Smooth muscle cell (in vitro differentiated cells): ENCODE measurements around the gene AGTRAP. TPM values are rescaled to one million over a fixed set of nuclear protein-coding genes. Genes with fewer than 3 reads are reported as not detected.

Source experiments
- DNase-seq: peaks from one replicate; lab custom pipeline; 2025; ENCODE audit not compliant: unreplicated experiment; lab: John Stamatoyannopoulos, UW
- H2AFZ ChIP-seq: fragments of 200-600 bp; sonication (generic); 2 replicates; pipeline ENCODE4 v1.6.0; 2016; ENCODE audit warnings: antibody characterized with exemption, low read depth, mild to moderate bottlenecking
- H3F3A ChIP-seq: fragments of 200-600 bp; sonication (generic); 2 replicates; pipeline ENCODE4 v1.6.0; 2017; ENCODE audit warnings: antibody characterized with exemption, low read depth
- H3K27ac ChIP-seq: fragments of 200-600 bp; sonication (generic); 2 replicates; pipeline ENCODE4 v1.5.1; 2016; ENCODE audit warnings: low read depth, mild to moderate bottlenecking
- H3K27me3 ChIP-seq: fragments of 200-600 bp; sonication (generic); 2 replicates; pipeline ENCODE4 v1.6.1; 2016; ENCODE audit warnings: low read depth, mild to moderate bottlenecking
- H3K36me3 ChIP-seq: fragments of 200-600 bp; sonication (generic); 2 replicates; pipeline ENCODE4 v1.5.1; 2016; ENCODE audit warnings: low read depth
- H3K4me1 ChIP-seq: fragments of 200-600 bp; sonication (generic); 2 replicates; pipeline ENCODE4 v1.5.1; 2016; ENCODE audit warnings: low read depth
- H3K4me2 ChIP-seq: fragments of 200-600 bp; sonication (generic); 2 replicates; pipeline ENCODE4 v1.6.0; 2016; ENCODE audit warnings: mild to moderate bottlenecking
- H3K4me3 ChIP-seq: fragments of 200-600 bp; sonication (generic); 2 replicates; pipeline ENCODE4 v1.5.1; 2016; ENCODE audit warnings: mild to moderate bottlenecking
- H3K79me2 ChIP-seq: fragments of 200-600 bp; sonication (generic); 2 replicates; pipeline ENCODE4 v1.6.0; 2016; ENCODE audit warnings: low read depth, mild to moderate bottlenecking
- H3K9ac ChIP-seq: fragments of 200-600 bp; sonication (generic); 2 replicates; pipeline ENCODE4 v1.6.0; 2016; ENCODE audit warnings: low read depth
- H3K9me3 ChIP-seq: fragments of 200-600 bp; sonication (generic); replicated peaks from 2 replicates; pipeline ENCODE4 v1.5.1; 2016; ENCODE audit warnings: low read depth
- H4K20me1 ChIP-seq: fragments of 200-600 bp; sonication (generic); 2 replicates; pipeline ENCODE4 v1.6.0; 2016; ENCODE audit warnings: low read depth
- WGBS: methylation state at CpG from one replicate; pipeline ENCODE4 v1.1.7; 2016; ENCODE audit warnings: low lambda C conversion rate; 5-methylcytosine and 5-hydroxymethylcytosine counted together
- polyA plus RNA-seq: library from polyadenylated mRNA; unstranded; fragments of >200 nt; fragmentation: Nextera tagmentation; extraction: Ambion mirVana; gene quantifications from 2 replicates; pipeline ENCODE4 v1.2.1, GENCODE V29; 2016
- total RNA-seq: library from RNA; depleted of rRNA; stranded (reverse); fragments of >200 nt; gene quantifications from 2 replicates; pipeline ENCODE4 v1.2.3, GENCODE V29; 2014
- TF ChIP-seq, protein P1 (sequence below): fragments of 200-600 bp; sonication (generic); IDR thresholded peaks from 2 replicates; pipeline ENCODE4 v1.5.1; 2017; ENCODE audit warnings: borderline replicate concordance, mild to moderate bottlenecking, antibody characterized with exemption; ENCODE audit not compliant: insufficient read depth, poor library complexity, severe bottlenecking

The AGTRAP gene
- total and polyA plus RNA-seq, 2 experiments from 2014 or later: 30.9 to 76.8 TPM

DNA sequence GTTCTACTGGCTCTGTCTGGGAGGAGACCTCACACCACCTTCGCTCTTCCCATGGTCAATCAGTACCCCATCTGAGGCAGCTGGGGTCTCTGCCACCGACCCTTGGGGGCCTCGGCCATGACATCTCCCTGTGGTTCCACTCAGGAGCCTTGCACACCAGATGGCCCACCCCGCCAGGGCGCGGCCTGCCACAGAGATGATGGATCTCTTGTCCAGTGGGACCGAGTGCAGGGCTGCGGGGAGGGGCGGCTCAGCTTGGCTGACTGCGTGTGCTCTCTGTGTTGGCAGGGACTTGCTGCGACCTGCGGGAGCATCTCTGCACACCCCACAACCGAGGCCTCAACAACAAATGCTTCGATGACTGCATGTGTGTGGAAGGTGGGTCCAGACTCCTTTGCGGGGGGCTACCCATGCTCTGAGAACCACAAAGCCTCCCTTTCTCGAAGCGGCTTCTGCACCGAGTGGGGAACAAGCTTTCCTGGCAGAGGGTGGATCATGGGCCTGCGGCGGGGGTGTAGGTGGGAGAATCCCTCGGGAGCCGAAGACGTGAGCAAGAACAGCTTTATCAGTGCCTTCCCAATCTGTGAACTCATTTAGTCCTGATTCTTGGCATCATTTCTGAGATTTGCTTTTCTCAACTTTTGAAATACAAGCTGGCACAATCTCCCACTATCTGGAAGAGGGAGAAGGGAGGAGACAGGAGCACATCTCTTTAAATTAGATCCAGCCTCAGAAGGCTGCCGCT lies 20.9 kb upstream of the AGTRAP start:
- no peaks in the 10 kb centered on the region for H3K27me3 ChIP-seq
- H3K4me3 ChIP-seq: no peak overlapping the region
- no peaks in the 10 kb centered on the region for H3K4me1 ChIP-seq
- H4K20me1 ChIP-seq: no peaks in the 10 kb centered on the region
- no peak for DNase-seq
- no peak overlapping the region for H3K9ac ChIP-seq
- no peak overlapping the region for H3K27ac ChIP-seq
- TF ChIP-seq, protein P1, sequence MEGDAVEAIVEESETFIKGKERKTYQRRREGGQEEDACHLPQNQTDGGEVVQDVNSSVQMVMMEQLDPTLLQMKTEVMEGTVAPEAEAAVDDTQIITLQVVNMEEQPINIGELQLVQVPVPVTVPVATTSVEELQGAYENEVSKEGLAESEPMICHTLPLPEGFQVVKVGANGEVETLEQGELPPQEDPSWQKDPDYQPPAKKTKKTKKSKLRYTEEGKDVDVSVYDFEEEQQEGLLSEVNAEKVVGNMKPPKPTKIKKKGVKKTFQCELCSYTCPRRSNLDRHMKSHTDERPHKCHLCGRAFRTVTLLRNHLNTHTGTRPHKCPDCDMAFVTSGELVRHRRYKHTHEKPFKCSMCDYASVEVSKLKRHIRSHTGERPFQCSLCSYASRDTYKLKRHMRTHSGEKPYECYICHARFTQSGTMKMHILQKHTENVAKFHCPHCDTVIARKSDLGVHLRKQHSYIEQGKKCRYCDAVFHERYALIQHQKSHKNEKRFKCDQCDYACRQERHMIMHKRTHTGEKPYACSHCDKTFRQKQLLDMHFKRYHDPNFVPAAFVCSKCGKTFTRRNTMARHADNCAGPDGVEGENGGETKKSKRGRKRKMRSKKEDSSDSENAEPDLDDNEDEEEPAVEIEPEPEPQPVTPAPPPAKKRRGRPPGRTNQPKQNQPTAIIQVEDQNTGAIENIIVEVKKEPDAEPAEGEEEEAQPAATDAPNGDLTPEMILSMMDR: no peak
- no peaks in the 10 kb centered on the region for H3K36me3 ChIP-seq
- H3F3A ChIP-seq: no peaks in the 10 kb centered on the region
- H3K4me2 ChIP-seq: no peak overlapping the region
- H2AFZ ChIP-seq: no peak overlapping the region
- WGBS: 89% methylated on average over 24 of the region's 24 CpGs
- no peaks in the 10 kb centered on the region for H3K9me3 ChIP-seq
- H3K79me2 ChIP-seq: no peaks in the 10 kb centered on the region

DNA sequence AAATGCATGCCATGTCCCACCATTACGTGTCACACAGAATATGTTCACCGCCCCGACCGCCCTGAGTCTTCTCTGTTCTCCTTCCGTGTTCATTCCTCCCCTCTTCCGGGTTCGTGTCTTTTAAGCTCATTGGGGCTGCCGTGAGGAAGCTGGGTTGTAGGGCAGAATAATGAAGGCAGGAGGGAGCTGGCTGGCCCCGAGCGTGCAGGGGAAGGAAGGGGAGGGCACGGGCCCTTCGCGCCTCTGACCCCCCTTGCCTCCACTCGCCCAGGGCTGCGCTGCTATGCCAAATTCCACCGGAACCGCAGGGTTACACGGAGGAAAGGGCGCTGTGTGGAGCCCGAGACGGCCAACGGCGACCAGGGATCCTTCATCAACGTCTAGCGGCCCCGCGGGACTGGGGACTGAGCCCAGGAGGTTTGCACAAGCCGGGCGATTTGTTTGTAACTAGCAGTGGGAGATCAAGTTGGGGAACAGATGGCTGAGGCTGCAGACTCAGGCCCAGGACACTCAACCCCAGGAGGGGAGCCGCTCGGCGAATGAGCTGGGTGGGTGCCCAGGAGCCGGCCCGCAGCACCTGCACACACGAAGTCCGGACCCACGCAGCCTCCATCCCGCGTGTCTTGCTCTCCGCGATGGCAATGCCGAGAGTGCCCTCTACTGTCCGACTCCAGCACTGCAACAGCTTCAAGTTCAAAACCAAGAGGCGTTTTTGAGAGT lies 16.5 kb upstream of the AGTRAP start:
- Histone ChIP-seq H3K36me3 (no peaks in the 10 kb centered on the region), H3K9me3 (no peaks in the 10 kb centered on the region), H3K27me3 (no peaks in the 10 kb centered on the region), H3K4me2 (peak overlapping the region; percentile 40), H2AFZ (no peak overlapping the region), H4K20me1 (no peaks in the 10 kb centered on the region), H3K27ac (no peak overlapping the region), H3K4me1 (no peaks in the 10 kb centered on the region), H3K4me3 (no peak overlapping the region), H3K9ac (no peak overlapping the region), H3K79me2 (no peaks in the 10 kb centered on the region), H3F3A (no peaks in the 10 kb centered on the region)
- 31% methylated on average over 41 of the region's 44 CpGs for WGBS
- TF ChIP-seq, protein P1: peak; percentile 95
- peak; percentile 36 for DNase-seq

- H3K27ac ChIP-seq: no peak overlapping the region
- no peak overlapping the region for H3K9ac ChIP-seq
- no peaks in the 10 kb centered on the region for H4K20me1 ChIP-seq
- no peak for DNase-seq
- 83% methylated on average over 12 of the region's 12 CpGs for WGBS
- no peaks in the 10 kb centered on the region for H3F3A ChIP-seq
- H3K36me3 ChIP-seq: no peaks in the 10 kb centered on the region
- no peaks in the 10 kb centered on the region for H3K9me3 ChIP-seq
- peak overlapping the region; percentile 40 for H3K4me2 ChIP-seq
- no peak overlapping the region for H3K4me3 ChIP-seq
- no peaks in the 10 kb centered on the region for H3K79me2 ChIP-seq
- TF ChIP-seq, protein P1: no peak
- H3K4me1 ChIP-seq: no peaks in the 10 kb centered on the region
- no peaks in the 10 kb centered on the region for H3K27me3 ChIP-seq
- no peak overlapping the region for H2AFZ ChIP-seq
Observed at GRCh38 chr1:11720033-11720376, 15.9 kb upstream of the AGTRAP start.
